Rectal smooth muscle tissue (tissue), 1 donor: Measurements from ENCODE around the gene GALNS.
A peak's percentile ranks its signal among the peaks of the same experiment; 100 is the strongest.

Experiments
- H3K27ac ChIP-seq: one replicate; pipeline ENCODE4 v1.7.0; 2013; ENCODE audit warnings: low read depth, low read length, inconsistent platforms
- H3K27me3 ChIP-seq: one replicate; pipeline ENCODE4 v1.7.0; 2013; ENCODE audit warnings: low read length; ENCODE audit not compliant: control insufficient read depth, insufficient read depth
- H3K36me3 ChIP-seq: one replicate; pipeline ENCODE4 v1.7.0; 2013; ENCODE audit warnings: low read length; ENCODE audit not compliant: control insufficient read depth, insufficient read depth
- H3K4me1 ChIP-seq: one replicate; pipeline ENCODE4 v1.7.0; 2013; ENCODE audit warnings: low read length; ENCODE audit not compliant: control insufficient read depth, insufficient read depth
- H3K4me3 ChIP-seq: one replicate; pipeline ENCODE4 v1.7.0; 2013; ENCODE audit warnings: low read length
- H3K9ac ChIP-seq: one replicate; pipeline ENCODE4 v1.7.0; 2013; ENCODE audit warnings: low read length

Gene GALNS

DNA sequence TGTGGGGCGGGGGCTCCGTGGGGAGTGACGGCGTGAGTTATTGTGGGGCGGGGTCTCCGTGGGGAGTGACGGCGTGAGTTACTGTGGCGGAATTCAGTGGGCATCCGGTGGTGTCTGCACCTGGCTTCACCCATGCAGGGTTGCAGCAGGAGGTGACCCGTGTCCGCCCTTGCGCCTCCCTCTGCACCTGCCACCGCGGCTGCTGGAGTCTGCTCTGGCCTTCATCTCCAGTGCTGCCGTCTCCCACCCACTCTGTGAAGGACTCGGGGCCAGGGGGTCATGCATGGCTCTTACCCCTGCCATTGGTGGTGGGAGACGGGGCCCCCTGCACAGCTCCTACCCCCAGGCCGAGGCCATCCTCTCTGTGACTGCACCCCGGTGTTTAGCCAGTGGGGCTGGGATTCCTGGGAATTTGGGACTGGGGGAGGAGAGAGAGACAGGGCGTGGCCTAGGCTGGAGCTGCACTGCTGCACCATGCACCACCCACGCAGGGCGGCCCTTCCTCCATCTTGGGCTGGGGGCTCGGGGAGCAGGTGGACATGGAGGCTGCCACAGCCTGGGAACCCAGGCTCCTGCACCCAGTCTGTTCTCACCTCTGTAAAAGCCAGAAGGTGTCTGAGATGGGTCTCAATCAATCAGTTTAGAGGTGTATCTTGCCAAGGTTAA lies 11.0 kb upstream of the GALNS start:
- Histone ChIP-seq H3K4me1 (no peaks in the 10 kb centered on the region), H3K27ac (no peak overlapping the region), H3K27me3 (peaks cover 11% of the 10 kb centered on the region), H3K9ac (no peak overlapping the region), H3K4me3 (no peak overlapping the region), H3K36me3 (no peaks in the 10 kb centered on the region)

DNA sequence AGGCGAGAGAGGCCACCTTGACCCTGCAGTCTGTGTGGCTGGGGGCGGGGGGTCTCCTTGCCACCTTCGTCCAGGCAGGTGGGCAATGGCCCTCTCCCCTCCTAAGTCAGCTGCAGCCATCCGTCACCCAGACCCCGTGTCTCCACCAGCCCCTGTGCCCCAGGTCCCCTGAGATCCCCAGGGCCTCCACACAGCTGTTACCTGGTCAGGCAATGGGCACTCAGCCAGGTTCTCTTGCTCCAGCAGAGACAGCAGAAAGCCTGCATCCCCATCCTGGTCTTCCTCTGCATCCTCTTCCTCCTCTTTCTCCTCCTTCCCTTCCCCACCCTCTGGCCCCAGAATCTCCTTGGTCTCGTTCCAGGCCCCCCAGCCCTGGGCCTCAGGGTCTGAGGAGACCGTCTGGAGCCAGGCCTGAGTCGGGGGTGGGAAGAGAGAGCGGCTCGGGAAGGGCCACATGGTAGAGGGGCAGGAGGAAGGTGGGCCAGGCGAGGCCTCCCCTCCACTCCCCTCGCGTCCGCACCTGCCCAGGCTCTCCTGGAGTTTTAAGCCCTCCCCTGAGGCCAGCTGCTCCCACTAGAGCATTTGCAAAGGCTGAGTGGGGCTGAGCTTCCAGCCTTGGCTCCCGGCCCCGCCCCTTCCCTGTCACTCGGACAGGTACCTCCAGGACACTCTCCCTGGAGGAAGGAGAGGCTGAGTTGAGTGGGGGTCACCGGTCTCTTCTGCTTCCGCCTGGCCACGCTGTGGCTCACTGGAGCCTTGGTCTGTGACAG lies 9.6 kb upstream of the GALNS start, which contains the start of gene PABPN1L:
PABPN1L (minus strand) TSS at position 510 of the 770 bp plus-strand sequence; CDS start at position 456, 54 bp downstream.
- Histone ChIP-seq H3K27ac (no peak within 1 kb of the TSS), H3K36me3 (no peaks in the 10 kb centered on the region), H3K4me3 (no peak within 1 kb of the TSS), H3K27me3 (peaks cover 7% of the 10 kb centered on the region), H3K9ac (no peak within 1 kb of the TSS), H3K4me1 (no peaks in the 10 kb centered on the region)

DNA sequence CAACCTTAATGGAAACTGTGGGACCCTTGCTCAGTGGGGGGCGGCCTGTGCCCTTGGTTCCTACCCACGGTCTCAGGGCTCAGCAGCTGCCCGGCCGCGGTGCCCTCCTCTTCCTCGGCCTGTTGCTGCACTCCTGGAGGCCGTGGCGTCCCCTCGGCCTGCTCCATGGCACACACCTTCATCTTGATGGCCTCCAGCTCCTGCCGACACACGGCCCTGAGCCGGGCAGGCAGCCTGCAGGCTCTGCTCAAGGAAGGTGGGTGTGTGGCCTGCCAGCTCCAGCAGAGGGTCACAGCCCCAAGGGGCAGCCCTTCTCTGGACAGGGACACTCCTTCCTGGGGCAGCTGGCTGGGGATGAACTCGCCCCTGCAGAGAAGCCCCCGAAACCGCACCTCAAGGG lies 9.0 kb upstream of the GALNS start:
- H3K9ac ChIP-seq: no peak overlapping the region
- no peaks in the 10 kb centered on the region for H3K4me1 ChIP-seq
- H3K4me3 ChIP-seq: no peak overlapping the region
- peaks cover 1% of the 10 kb centered on the region for H3K27me3 ChIP-seq
- H3K27ac ChIP-seq: no peak overlapping the region
- peaks cover 3% of the 10 kb centered on the region for H3K36me3 ChIP-seq

DNA sequence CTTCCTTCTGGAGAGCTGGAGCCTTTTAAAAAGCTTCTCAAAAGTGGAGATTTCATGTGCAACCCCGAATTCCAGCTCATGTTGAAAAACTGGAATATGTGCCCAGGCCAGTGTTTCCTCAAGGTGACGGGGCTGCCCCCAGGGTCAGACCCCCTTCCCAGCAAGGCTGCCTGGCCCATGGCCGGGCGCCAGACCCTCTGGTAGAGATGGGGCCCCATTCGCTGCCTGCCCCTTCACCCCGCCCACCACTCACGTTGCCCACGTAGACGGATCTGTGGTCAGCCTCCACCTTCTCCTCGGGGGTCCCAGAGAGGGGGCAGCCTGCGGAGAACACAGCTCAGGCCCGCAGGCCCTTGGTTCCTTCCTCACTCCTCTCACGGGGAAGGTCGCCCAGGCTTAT lies 8.6 kb upstream of the GALNS start:
- Histone ChIP-seq H3K36me3 (peaks cover 6% of the 10 kb centered on the region), H3K4me3 (no peak overlapping the region), H3K9ac (no peak overlapping the region), H3K4me1 (no peaks in the 10 kb centered on the region), H3K27ac (no peak overlapping the region), H3K27me3 (no peaks in the 10 kb centered on the region)

DNA sequence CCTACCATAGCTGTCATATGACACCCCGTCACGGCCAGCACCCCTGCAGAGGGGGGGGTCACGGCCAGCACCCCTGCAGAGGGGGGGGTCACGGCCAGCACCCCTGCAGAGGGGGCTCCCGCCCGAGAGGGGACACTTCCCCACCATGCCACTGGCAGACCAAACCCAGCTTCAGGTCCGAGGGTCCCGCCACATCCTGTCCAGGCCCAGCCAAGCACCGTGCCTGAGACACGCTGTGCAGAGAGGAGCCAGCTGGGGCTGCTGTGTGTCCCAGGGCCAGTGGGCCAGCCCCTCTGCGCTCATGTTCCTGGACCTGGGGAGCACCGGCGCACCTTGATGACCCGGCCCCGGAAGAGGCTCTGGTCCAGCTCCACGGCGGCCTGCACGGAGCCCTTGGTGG lies 7.8 kb upstream of the GALNS start:
- no peak overlapping the region for H3K27ac ChIP-seq
- H3K9ac ChIP-seq: no peak overlapping the region
- H3K4me1 ChIP-seq: no peaks in the 10 kb centered on the region
- H3K36me3 ChIP-seq: peaks cover 12% of the 10 kb centered on the region
- no peaks in the 10 kb centered on the region for H3K27me3 ChIP-seq
- H3K4me3 ChIP-seq: no peak overlapping the region

DNA sequence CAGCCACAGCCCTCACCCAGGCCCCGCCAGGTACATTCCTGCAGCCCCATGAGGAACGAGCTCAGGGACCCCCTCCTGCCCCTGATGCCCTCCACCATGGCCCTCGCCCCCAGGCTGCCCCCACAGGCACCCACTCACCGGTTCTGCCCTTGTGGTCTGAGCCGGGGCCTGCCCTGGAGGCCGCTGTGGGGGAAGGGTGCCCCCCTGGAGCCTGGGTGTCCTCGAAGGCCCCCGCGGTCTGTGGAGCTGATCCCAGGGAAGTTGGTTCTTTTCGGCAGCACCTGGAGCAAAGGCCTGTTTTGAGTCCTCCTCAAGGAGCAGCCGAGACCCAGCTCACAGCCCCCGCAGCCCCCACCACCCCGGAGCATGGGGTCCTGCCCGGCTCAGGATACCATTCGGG lies 7.4 kb upstream of the GALNS start:
- H3K4me1 ChIP-seq: no peaks in the 10 kb centered on the region
- H3K4me3 ChIP-seq: no peak overlapping the region
- H3K9ac ChIP-seq: no peak overlapping the region
- peaks cover 16% of the 10 kb centered on the region for H3K36me3 ChIP-seq
- no peaks in the 10 kb centered on the region for H3K27me3 ChIP-seq
- no peak overlapping the region for H3K27ac ChIP-seq

DNA sequence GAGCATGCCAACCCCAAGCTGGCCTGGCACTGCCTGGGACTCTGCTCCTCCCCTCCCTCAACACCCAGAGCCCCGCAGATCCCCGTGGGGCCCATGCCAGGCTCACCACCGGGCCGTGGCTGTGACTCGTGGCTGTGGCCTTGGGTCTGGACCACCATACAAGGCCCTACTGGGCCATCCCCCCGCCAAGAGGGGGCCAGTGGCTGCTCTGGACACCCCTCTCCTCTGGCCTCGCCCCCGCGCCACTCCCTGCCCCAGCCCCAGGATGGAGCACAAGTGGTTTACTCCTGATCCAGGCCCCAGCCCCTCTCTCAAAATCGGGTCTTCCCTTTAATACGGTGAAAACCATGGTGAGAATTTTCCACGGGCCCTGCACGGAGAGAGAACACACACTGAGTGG lies 6.7 kb upstream of the GALNS start:
- Histone ChIP-seq H3K36me3 (peaks cover 16% of the 10 kb centered on the region), H3K4me1 (no peaks in the 10 kb centered on the region), H3K27ac (no peak overlapping the region), H3K9ac (no peak overlapping the region), H3K27me3 (no peaks in the 10 kb centered on the region), H3K4me3 (no peak overlapping the region)

DNA sequence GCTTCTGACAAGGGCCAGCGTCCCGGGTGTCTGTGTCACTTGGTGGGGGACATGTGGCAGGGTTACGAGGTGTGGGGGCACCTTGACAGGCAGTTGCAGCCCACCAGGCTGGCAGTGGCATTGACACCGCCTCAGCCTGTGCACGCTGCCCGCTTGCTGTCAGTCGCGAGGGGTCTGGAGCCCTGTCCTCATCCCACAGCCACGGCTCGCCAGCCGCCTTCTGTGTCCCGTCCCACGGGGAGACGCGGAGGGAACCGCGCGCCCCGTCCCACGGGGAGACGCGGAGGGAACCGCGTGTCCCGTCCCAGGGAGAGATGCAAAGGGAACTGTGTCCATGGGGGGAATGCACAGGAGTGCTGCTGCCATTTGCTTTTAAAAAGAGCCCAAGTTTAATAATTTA lies 6.2 kb upstream of the GALNS start:
- Histone ChIP-seq H3K4me1 (no peaks in the 10 kb centered on the region), H3K9ac (no peak overlapping the region), H3K27ac (no peak overlapping the region), H3K36me3 (peaks cover 16% of the 10 kb centered on the region), H3K4me3 (no peak overlapping the region), H3K27me3 (no peaks in the 10 kb centered on the region)

DNA sequence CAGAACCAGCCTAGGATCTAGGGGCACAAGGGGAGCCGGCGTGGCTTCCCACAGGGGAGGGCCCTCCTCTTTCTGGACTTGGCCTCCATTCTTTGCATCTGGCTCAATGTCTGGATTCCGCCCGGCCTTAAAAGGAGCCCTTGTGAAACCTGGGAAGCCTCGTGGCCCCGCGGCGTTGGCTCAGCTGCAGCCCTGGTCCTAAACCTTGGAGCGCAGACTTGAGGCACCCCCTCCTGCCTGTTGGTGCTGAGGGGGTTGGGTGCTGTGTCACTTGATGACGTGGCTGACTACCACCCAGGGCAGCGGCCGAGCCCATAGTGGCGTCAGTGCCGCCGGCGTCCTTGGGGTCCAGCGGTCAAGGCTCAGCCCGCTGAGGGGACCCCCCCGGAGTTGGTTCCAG lies 4.6 kb upstream of the GALNS start:
- Histone ChIP-seq H3K4me3 (no peak overlapping the region), H3K27me3 (no peaks in the 10 kb centered on the region), H3K4me1 (no peaks in the 10 kb centered on the region), H3K36me3 (peaks cover 16% of the 10 kb centered on the region), H3K9ac (no peak overlapping the region), H3K27ac (no peak overlapping the region)

DNA sequence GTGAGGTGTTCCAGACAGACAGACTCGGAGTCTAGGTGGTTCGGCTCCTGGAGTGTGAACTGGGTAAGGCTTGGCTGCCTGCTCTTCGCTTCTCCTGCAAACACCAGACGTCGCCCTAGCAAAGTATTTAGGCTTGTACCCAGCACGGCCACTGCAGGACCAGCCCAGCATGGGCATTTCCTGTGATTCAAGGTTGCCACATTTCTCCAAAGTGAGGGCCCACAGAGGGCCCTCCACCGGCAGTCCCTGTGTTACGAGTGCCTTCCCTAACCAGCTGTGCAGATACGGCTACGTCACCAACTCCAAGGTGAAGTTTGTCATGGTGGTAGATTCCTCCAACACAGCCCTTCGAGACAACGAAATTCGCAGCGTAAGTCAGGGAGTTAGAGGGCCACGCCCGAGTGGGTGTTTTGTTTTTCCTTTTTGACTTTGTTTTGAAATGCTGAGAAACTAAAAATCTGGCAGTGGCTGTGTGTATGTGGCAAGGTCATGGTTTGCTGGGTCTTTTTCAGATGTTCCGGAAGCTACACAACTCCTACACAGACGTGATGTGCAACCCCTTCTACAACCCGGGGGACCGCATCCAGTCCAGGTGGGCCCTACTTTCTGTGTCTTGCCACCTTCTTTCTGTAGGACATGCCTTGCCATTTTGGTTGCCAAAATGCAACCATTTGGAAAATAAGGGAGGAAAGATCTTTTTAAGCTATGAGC lies 2.8 kb upstream of the GALNS start:
- H3K27ac ChIP-seq: no peak overlapping the region
- H3K27me3 ChIP-seq: no peaks in the 10 kb centered on the region
- H3K4me1 ChIP-seq: peaks cover 7% of the 10 kb centered on the region
- peaks cover 16% of the 10 kb centered on the region for H3K36me3 ChIP-seq
- no peak overlapping the region for H3K4me3 ChIP-seq
- no peak overlapping the region for H3K9ac ChIP-seq

DNA sequence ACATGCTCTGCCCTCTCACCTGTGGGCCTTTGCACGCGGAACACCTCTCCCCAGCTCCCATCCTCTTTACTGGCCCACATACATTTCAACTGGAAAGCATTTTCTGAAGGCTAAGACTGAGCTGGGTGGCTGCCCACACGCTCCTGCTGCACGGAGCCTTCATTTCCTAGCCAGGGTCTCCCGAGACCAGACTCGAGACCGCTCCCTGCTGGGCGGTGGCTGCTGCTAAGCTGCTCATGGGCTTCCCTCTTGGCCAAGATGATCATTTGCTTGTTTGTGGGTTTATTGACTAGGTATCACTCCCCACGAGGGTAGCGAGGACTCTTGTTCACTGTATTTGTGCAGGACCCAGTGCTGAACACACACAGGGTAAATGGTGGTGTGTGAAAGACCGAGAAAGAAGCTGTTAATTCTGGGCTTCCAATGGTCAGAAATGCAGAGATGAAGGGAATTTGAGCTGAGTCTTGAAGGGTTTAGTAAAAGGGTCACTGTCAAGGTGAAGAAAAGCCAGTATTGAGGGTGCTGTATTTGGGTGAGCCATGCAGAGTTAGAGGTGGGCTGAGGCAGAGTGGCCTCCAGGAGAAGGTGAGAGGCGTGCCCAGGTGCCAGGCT lies 1.1 kb upstream of the GALNS start:
- Histone ChIP-seq H3K4me1 (peaks cover 7% of the 10 kb centered on the region), H3K27me3 (no peaks in the 10 kb centered on the region), H3K9ac (no peak overlapping the region), H3K4me3 (peak overlapping the region; percentile 96), H3K27ac (no peak overlapping the region), H3K36me3 (peaks cover 16% of the 10 kb centered on the region)

DNA sequence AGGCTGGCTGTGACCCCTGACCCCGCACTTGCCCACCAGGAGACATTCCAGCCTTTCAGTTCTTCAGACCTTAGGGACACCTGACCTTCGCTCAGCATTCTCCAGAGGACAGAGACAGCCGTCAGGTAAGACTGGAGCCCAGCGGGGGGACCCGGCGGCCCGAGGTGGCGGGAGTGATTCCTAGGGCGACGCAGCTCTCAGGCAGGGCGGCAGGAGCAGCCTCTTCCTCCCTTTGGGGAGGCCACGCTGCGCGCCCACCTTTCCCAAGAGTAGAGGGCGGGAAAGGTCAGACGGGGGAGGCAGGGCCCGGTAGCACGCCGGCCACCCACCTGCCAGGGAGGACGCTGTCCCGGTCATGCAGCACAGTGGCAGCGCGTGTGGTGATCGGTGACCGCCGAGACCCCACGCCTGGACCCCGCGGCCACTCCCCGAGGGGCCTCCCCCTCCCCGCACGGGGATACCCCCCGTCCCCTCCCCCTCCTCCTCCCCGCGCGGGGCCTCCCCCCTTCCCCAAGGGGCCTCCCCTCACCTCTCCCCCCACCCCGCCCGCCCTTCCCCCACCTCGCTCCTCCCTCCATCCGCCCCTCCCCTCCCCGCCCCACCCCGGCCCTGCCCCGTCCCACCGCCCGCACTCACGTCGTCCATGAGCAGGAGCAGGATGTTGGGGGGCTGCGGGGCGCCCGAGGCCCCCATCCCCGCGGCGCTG lies 472 bp downstream of the GALNS start:
- Histone ChIP-seq H3K27me3 (no peaks in the 10 kb centered on the region), H3K9ac (peak overlapping the region; percentile 16), H3K36me3 (peaks cover 16% of the 10 kb centered on the region), H3K4me1 (peaks cover 7% of the 10 kb centered on the region), H3K4me3 (peak overlapping the region; percentile 69), H3K27ac (peak overlapping the region; percentile 74)
